Effector memory CD4-positive, alpha-beta T cell (primary cell): ENCODE measurements around the gene DPP9.
A peak's percentile ranks its signal among the peaks of the same experiment; 100 is the strongest.

Experiments
- DNase-seq, 3 donors: peaks; one replicate each; pipeline ENCODE4 v3.0.0-alpha.2; 2020
- H3K27ac ChIP-seq: 2 replicates; pipeline ENCODE4 v1.7.0; 2013; ENCODE audit warnings: mild to moderate bottlenecking, low read length, moderate library complexity; ENCODE audit not compliant: insufficient read depth, poor library complexity, severe bottlenecking
- H3K27me3 ChIP-seq: replicated peaks from 2 replicates; pipeline ENCODE4 v1.7.0; 2013; ENCODE audit warnings: mild to moderate bottlenecking, low read length; ENCODE audit not compliant: insufficient read depth, control insufficient read depth, poor library complexity, severe bottlenecking
- H3K36me3 ChIP-seq: 2 replicates; pipeline ENCODE4 v1.7.0; 2013; ENCODE audit warnings: mild to moderate bottlenecking, low read length, moderate library complexity; ENCODE audit not compliant: control insufficient read depth, insufficient read depth
- H3K4me1 ChIP-seq: 2 replicates; pipeline ENCODE4 v1.7.0; 2013; ENCODE audit warnings: low read length, mild to moderate bottlenecking; ENCODE audit not compliant: control insufficient read depth, insufficient read depth, poor library complexity, severe bottlenecking
- H3K4me3 ChIP-seq: 2 replicates; pipeline ENCODE4 v1.7.0; 2013; ENCODE audit warnings: low read length, low read depth, mild to moderate bottlenecking; ENCODE audit not compliant: insufficient read depth, poor library complexity, severe bottlenecking
- H3K9me3 ChIP-seq: 2 replicates; pipeline ENCODE4 v1.7.0; 2013; ENCODE audit warnings: mild to moderate bottlenecking, low read length, moderate library complexity; ENCODE audit not compliant: control insufficient read depth

DPP9 gene

GRCh38 chr19:4742723-4743646 lies 19.3 kb upstream of the DPP9 start:
- Histone ChIP-seq H3K4me1 (no peaks in the 10 kb centered on the region), H3K36me3 (no peaks in the 10 kb centered on the region), H3K9me3 (no peaks in the 10 kb centered on the region), H3K4me3 (no peak overlapping the region), H3K27ac (no peak overlapping the region), H3K27me3 (peaks cover 5% of the 10 kb centered on the region)
- DNase-seq, result no peak

- no peak for DNase-seq
- Histone ChIP-seq H3K4me3 (no peak overlapping the region), H3K36me3 (no peaks in the 10 kb centered on the region), H3K27me3 (peaks cover 5% of the 10 kb centered on the region), H3K27ac (no peak overlapping the region), H3K9me3 (no peaks in the 10 kb centered on the region), H3K4me1 (no peaks in the 10 kb centered on the region)
Measured at GRCh38 chr19:4740092-4740491, 16.4 kb upstream of the DPP9 start.

GRCh38 chr19:4738734-4739133 lies 15.1 kb upstream of the DPP9 start:
- Histone ChIP-seq H3K36me3 (no peaks in the 10 kb centered on the region), H3K4me1 (no peaks in the 10 kb centered on the region), H3K27me3 (peaks cover 5% of the 10 kb centered on the region), H3K27ac (no peak overlapping the region), H3K4me3 (no peak overlapping the region), H3K9me3 (no peaks in the 10 kb centered on the region)
- DNase-seq, result no peak

- DNase-seq, result no peak
- H3K4me1 ChIP-seq, result no peaks in the 10 kb centered on the region
- H3K36me3 ChIP-seq, result no peaks in the 10 kb centered on the region
- no peaks in the 10 kb centered on the region for H3K9me3 ChIP-seq
- no peak overlapping the region for H3K27ac ChIP-seq
- no peak overlapping the region for H3K4me3 ChIP-seq
- H3K27me3 ChIP-seq, result peaks cover 5% of the 10 kb centered on the region
Measured at GRCh38 chr19:4737955-4738600, 14.4 kb upstream of the DPP9 start.

GRCh38 chr19:4733755-4734345 lies 10.2 kb upstream of the DPP9 start:
- no peaks in the 10 kb centered on the region for H3K36me3 ChIP-seq
- no peaks in the 10 kb centered on the region for H3K27me3 ChIP-seq
- no peak for DNase-seq
- H3K4me3 ChIP-seq, result no peak overlapping the region
- H3K27ac ChIP-seq, result no peak overlapping the region
- no peaks in the 10 kb centered on the region for H3K9me3 ChIP-seq
- H3K4me1 ChIP-seq, result no peaks in the 10 kb centered on the region

- H3K9me3 ChIP-seq, result no peaks in the 10 kb centered on the region
- peak; percentile 15 to 33 (median 26) for DNase-seq
- H3K36me3 ChIP-seq, result no peaks in the 10 kb centered on the region
- no peaks in the 10 kb centered on the region for H3K4me1 ChIP-seq
- no peak overlapping the region for H3K27ac ChIP-seq
- H3K4me3 ChIP-seq, result no peak overlapping the region
- H3K27me3 ChIP-seq, result no peaks in the 10 kb centered on the region
Measured at GRCh38 chr19:4732680-4733114, 9.1 kb upstream of the DPP9 start.

- Histone ChIP-seq H3K4me1 (no peaks in the 10 kb centered on the region), H3K27me3 (no peaks in the 10 kb centered on the region), H3K27ac (no peak overlapping the region)
Measured at GRCh38 chr19:4730740-4731171, 7.1 kb upstream of the DPP9 start.

GRCh38 chr19:4728871-4729270 lies 5.2 kb upstream of the DPP9 start:
- Histone ChIP-seq H3K27ac (no peak overlapping the region), H3K36me3 (no peaks in the 10 kb centered on the region), H3K4me3 (no peak overlapping the region), H3K27me3 (no peaks in the 10 kb centered on the region), H3K9me3 (no peaks in the 10 kb centered on the region), H3K4me1 (no peaks in the 10 kb centered on the region)
- no peak for DNase-seq

More at GRCh38 chr19:4730740-4731171, 7.1 kb upstream of the DPP9 start:
- H3K9me3 ChIP-seq, result no peaks in the 10 kb centered on the region
- peak; percentile 24 to 50 (median 40) for DNase-seq
- H3K4me3 ChIP-seq, result no peak overlapping the region
- no peaks in the 10 kb centered on the region for H3K36me3 ChIP-seq

- H3K9me3 ChIP-seq, result no peaks in the 10 kb centered on the region
- H3K4me1 ChIP-seq, result peaks cover 14% of the 10 kb centered on the region
- H3K4me3 ChIP-seq, result peak overlapping the region; percentile 80
- DNase-seq, result no peak
- H3K27ac ChIP-seq, result peak overlapping the region; percentile 77
- no peaks in the 10 kb centered on the region for H3K27me3 ChIP-seq
- peaks cover 32% of the 10 kb centered on the region for H3K36me3 ChIP-seq
Measured at GRCh38 chr19:4722671-4723594, 709 bp downstream of the DPP9 start.
